SK-N-SH (cell line): ENCODE data around the gene ACACB.

Source experiments
- CTCF ChIP-seq: fragments of 200-600 bp; sonication (generic); IDR thresholded peaks from 2 replicates; pipeline ENCODE4 v1.6.1; 2017; ENCODE audit warnings: antibody characterized with exemption, mild to moderate bottlenecking, moderate library complexity
- ELF1 ChIP-seq: IDR thresholded peaks from 2 replicates; pipeline ENCODE4 v1.4.0; 2012
- EP300 ChIP-seq, 2 experiments: IDR thresholded peaks; 2 replicates each; pipeline versions ENCODE4 v1.4.0 to v1.6.1; 2012; ENCODE audit warnings: borderline replicate concordance in 1 of 2, low read depth in 1 of 2, low read length in 1 of 2
- GABPA ChIP-seq: IDR thresholded peaks from 2 replicates; pipeline ENCODE4 v1.4.0; 2012; ENCODE audit warnings: low read depth, mild to moderate bottlenecking
- MAX ChIP-seq: IDR thresholded peaks from 2 replicates; pipeline ENCODE4 v1.4.0; 2012; ENCODE audit warnings: low read depth
- NFIC ChIP-seq: IDR thresholded peaks from 2 replicates; pipeline ENCODE4 v1.4.0; 2012; ENCODE audit warnings: borderline replicate concordance
- POLR2AphosphoS5 ChIP-seq: IDR thresholded peaks from 2 replicates; pipeline ENCODE4 v1.6.1; 2012; ENCODE audit warnings: low read depth, low read length
- REST ChIP-seq: IDR thresholded peaks from 2 replicates; pipeline ENCODE4 v1.6.1; 2012; ENCODE audit warnings: mild to moderate bottlenecking, low read depth, low read length, moderate library complexity
- USF1 ChIP-seq: IDR thresholded peaks from 2 replicates; pipeline ENCODE4 v1.4.0; 2012; ENCODE audit warnings: low read depth, borderline replicate concordance

- TF ChIP-seq POLR2AphosphoS5 (no peak), NFIC (no peak), CTCF (no peak), EP300 (IDR thresholded peaks at IDR 0.05; ENCODE audit: borderline replicate concordance in 1 of 2, low read depth in 1 of 2, low read length in 1 of 2) (no peak), GABPA (no peak), USF1 (no peak), MAX (no peak), ELF1 (no peak), REST (no peak)
Observed at GRCh38 chr12:109222496-109222895, 106.1 kb downstream of the ACACB start.
